NB4 (cell line): ENCODE measurements around the gene RAPGEF5.

ENCODE experiments used
- CTCF ChIP-seq: IDR thresholded peaks from one replicate; pipeline ENCODE4 v1.5.1; 2012; ENCODE audit warnings: low read depth, low read length
- POLR2A ChIP-seq: IDR thresholded peaks from 2 replicates; pipeline ENCODE4 v1.6.1; 2011; ENCODE audit warnings: mild to moderate bottlenecking; ENCODE audit not compliant: insufficient read length; ENCODE audit errors: extremely low read depth

- TF ChIP-seq CTCF: no peak
- TF ChIP-seq POLR2A: no peak
These were observed 121.8 kb downstream of the RAPGEF5 start for GRCh38 chr7:22235134-22235533.
